ENCODE measurements around the gene ARHGAP26. TPM values are rescaled to one million over a fixed set of nuclear protein-coding genes. Genes with fewer than 3 reads are reported as not detected.

Gene ARHGAP26
- total and polyA plus RNA-seq, 4 experiments from 2014 or later = 2.0 to 22.7 (median 17.3) TPM

GRCh38 chr5:142829801-142830220 is 59.6 kb downstream of the ARHGAP26 start:
- no peak overlapping the region for H3K4me3 ChIP-seq (ENCODE audit: low read length in 2 of 2)
- no peaks in the 10 kb centered on the region for H3K27me3 Mint-ChIP-seq
- H3K9me3 ChIP-seq (ENCODE audit: control insufficient read depth in 1 of 2, low read length in 2 of 2) = no peaks in the 10 kb centered on the region
- H3K36me3 Mint-ChIP-seq = peaks cover 0 to 5% of the 10 kb centered on the region in 2 donors
- H3K4me1 ChIP-seq (ENCODE audit: insufficient read depth, low read length) = peaks cover 13% of the 10 kb centered on the region
- H3K36me3 ChIP-seq (ENCODE audit: insufficient read depth, low read length) = no peaks in the 10 kb centered on the region
- ChIA-PET CTCF (ENCODE audit: partially characterized antibody) (no interaction called here), POLR2A (ENCODE audit: partially characterized antibody) (no interaction called here)
- H3K9me3 Mint-ChIP-seq = peaks cover 0 to 2% (median 0%) of the 10 kb centered on the region in 8 donors
- intact Hi-C loops (cut with micrococcal nuclease) = no loop called here
- peaks cover 17 to 52% (median 26%) of the 10 kb centered on the region in 4 donors for H3K4me1 Mint-ChIP-seq
- no peak for DNase-seq
- H3K27me3 ChIP-seq (ENCODE audit: insufficient read depth, low read length) = no peaks in the 10 kb centered on the region
- no peak overlapping the region for H3K4me3 Mint-ChIP-seq
- no peak overlapping the region for H3K27ac Mint-ChIP-seq
- H3K27ac ChIP-seq (ENCODE audit: low read depth, low read length) = no peak overlapping the region

DNA sequence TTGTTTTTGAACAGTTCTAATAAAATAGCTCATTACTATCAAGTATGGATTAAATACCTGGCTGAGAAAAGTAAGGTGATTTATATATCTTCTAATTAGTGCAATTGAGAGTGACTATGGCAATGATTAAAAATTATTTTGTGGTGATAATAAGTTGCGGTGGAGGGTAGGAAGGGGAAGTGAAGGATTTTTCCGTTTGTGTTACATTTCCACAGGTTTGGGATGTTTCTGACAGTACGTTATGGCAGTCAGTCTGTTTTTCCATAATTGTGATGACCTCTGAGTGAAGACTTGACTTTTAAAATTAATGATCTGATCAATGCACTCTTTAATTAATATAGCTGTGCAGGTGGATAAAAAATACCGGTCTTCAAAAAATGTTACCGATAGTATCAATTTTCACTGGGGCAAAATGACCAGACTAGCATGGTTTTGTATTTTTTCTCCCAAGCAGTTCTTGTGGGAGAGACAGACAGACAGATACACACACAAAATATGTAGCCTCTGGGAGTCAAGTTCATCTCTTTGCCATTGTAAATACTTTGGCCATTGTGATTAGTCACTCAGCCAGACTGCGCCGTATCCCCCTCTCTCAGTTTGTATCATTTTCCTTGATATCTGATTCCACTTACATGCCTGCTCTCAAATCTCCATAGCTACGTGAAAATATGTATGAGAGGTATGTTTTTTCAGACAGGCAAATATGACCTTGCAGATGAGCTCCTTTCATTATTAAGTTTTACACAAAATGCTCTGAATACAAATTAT is 60.2 kb downstream of the ARHGAP26 start:
- intact Hi-C loops (cut with micrococcal nuclease) = no loop called here
- POLR2A ChIA-PET (ENCODE audit: partially characterized antibody) = no interaction called here

GRCh38 chr5:142831009-142831383 is 60.8 kb downstream of the ARHGAP26 start:
- H3K27ac Mint-ChIP-seq = no peak overlapping the region
- H3K27me3 Mint-ChIP-seq = no peaks in the 10 kb centered on the region
- no peak overlapping the region for H3K4me3 Mint-ChIP-seq
- no peaks in the 10 kb centered on the region for H3K9me3 ChIP-seq (ENCODE audit: control insufficient read depth in 1 of 2, low read length in 2 of 2)
- intact Hi-C loops (cut with micrococcal nuclease) = no loop called here
- H3K36me3 Mint-ChIP-seq = peaks cover 0 to 5% of the 10 kb centered on the region in 2 donors
- DNase-seq = no peak
- peaks cover 12 to 44% (median 22%) of the 10 kb centered on the region in 4 donors for H3K4me1 Mint-ChIP-seq
- peaks cover 0 to 2% (median 0%) of the 10 kb centered on the region in 8 donors for H3K9me3 Mint-ChIP-seq
- no peaks in the 10 kb centered on the region for H3K36me3 ChIP-seq (ENCODE audit: insufficient read depth, low read length)
- ChIA-PET POLR2A (ENCODE audit: partially characterized antibody) (no interaction called here), CTCF (ENCODE audit: partially characterized antibody) (no interaction called here)
- H3K4me1 ChIP-seq (ENCODE audit: insufficient read depth, low read length) = peaks cover 13% of the 10 kb centered on the region
- H3K27ac ChIP-seq (ENCODE audit: low read depth, low read length) = no peak overlapping the region
- no peak overlapping the region for H3K4me3 ChIP-seq (ENCODE audit: low read length in 2 of 2)
- no peaks in the 10 kb centered on the region for H3K27me3 ChIP-seq (ENCODE audit: insufficient read depth, low read length)

More for the DNA sequence above, 60.2 kb downstream of the ARHGAP26 start:
- CTCF ChIA-PET (ENCODE audit: partially characterized antibody) = no interaction called here
- Histone ChIP-seq H3K36me3 (ENCODE audit: insufficient read depth, low read length) (no peaks in the 10 kb centered on the region), H3K4me1 (ENCODE audit: insufficient read depth, low read length) (peaks cover 13% of the 10 kb centered on the region), H3K27me3 (ENCODE audit: insufficient read depth, low read length) (no peaks in the 10 kb centered on the region), H3K9me3 (ENCODE audit: control insufficient read depth in 1 of 2, low read length in 2 of 2) (no peaks in the 10 kb centered on the region), H3K27ac (ENCODE audit: low read depth, low read length) (no peak overlapping the region), H3K4me3 (ENCODE audit: low read length in 2 of 2) (no peak overlapping the region)
- peaks cover 0 to 5% of the 10 kb centered on the region in 2 donors for H3K36me3 Mint-ChIP-seq
- H3K27me3 Mint-ChIP-seq = no peaks in the 10 kb centered on the region
- no peak overlapping the region for H3K4me3 Mint-ChIP-seq
- no peak for DNase-seq
- H3K27ac Mint-ChIP-seq = no peak overlapping the region
- peaks cover 0 to 2% (median 0%) of the 10 kb centered on the region in 8 donors for H3K9me3 Mint-ChIP-seq
- H3K4me1 Mint-ChIP-seq = peaks cover 15 to 47% (median 24%) of the 10 kb centered on the region in 4 donors

DNA sequence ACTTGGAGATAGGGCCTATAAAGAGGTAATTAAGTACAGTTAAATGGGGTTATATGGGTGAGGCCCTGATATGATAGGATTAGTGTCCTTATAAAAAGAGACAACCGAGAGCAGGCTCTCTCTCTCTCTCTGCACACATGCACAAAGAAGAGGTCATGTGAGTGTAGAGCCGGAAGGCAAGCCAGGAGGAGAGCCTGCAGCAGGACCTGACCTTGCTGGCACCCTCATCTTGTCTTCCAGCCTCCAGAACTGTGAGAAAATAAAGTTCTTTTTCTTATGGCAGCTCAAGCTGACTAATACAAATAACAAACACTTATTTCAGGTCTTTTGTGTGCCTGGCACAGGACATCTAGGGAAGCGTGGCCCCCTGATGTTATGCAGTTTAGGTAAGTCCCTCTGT is 62.1 kb downstream of the ARHGAP26 start:
- Histone ChIP-seq H3K9me3 (ENCODE audit: control insufficient read depth in 1 of 2, low read length in 2 of 2) (no peaks in the 10 kb centered on the region), H3K36me3 (ENCODE audit: insufficient read depth, low read length) (no peaks in the 10 kb centered on the region), H3K4me3 (ENCODE audit: low read length in 2 of 2) (no peak overlapping the region), H3K27ac (ENCODE audit: low read depth, low read length) (no peak overlapping the region), H3K4me1 (ENCODE audit: insufficient read depth, low read length) (peaks cover under 1% of the 10 kb centered on the region), H3K27me3 (ENCODE audit: insufficient read depth, low read length) (no peaks in the 10 kb centered on the region)
- intact Hi-C loops (cut with micrococcal nuclease) = no loop called here
- H3K27ac Mint-ChIP-seq = no peak overlapping the region
- no peaks in the 10 kb centered on the region for H3K27me3 Mint-ChIP-seq
- DNase-seq = no peak
- ChIA-PET POLR2A (ENCODE audit: partially characterized antibody) (interaction anchor here (0.5 kb wide), 1 partner anchor 262 kb away, joined by 3 read pairs; no protein-coding TSS in a partner anchor), CTCF (ENCODE audit: partially characterized antibody) (no interaction called here)
- H3K36me3 Mint-ChIP-seq = peaks cover 0 to 5% of the 10 kb centered on the region in 2 donors
- H3K4me3 Mint-ChIP-seq = no peak overlapping the region
- peaks cover 5 to 36% (median 14%) of the 10 kb centered on the region in 4 donors for H3K4me1 Mint-ChIP-seq
- H3K9me3 Mint-ChIP-seq = peaks cover 0 to 2% (median 0%) of the 10 kb centered on the region in 8 donors

DNA sequence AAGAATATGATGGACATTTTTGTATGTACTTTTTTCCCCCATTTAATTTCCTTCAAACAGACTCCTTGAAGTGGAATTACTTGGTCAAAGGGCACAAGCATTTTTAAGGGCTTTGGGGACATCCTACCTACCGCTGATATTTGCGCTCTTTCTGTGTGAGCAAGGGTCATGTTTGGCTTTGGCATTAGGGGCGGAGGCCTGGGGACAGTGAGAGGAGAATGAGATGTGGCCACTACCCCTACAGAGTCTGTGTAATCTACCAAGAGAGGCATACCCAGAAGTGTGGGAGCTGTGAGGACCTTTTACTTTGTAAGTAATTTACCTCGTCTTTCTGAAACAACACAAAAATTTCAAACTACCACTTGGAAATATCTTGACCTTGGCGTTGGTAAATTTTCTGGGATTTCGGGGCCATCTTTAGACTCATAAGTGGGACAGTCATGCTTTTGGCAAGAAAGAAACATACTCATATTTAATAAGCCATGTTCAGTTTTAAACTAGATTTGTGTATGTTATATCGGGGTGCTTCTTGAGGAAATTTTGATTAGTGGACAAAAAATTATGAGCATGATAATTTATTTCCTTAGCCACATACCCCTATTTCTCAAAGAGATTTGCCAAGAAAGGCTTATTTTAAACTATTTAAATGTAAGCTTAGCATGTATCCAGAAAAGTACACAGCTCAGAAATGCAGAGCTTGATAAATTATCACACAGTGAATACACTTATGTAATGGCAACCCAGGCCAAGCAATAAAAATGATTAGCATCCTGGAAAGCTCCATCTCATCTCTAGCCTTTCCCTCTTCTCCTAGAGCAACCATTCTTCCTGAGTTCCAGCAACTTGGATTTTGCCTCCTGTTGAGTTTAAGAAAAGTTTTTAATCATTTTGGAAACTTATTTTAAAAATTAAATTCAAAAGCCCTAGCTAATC is 63.6 kb downstream of the ARHGAP26 start:
- ChIA-PET CTCF (ENCODE audit: partially characterized antibody) (interaction anchor here (1.1 to 1.9 kb wide), 5 partner anchors 11 to 86 kb away, joined by 3 to 10 read pairs (median 4); no protein-coding TSS in a partner anchor), POLR2A (ENCODE audit: partially characterized antibody) (interaction anchor here (0.8 kb wide), 1 partner anchor 63 kb away, joined by 3 read pairs; the partner anchor contains the start of gene ARHGAP26)
- Mint-ChIP-seq H3K36me3 (peaks cover 0 to 5% of the 10 kb centered on the region in 2 donors), H3K4me3 (no peak overlapping the region), H3K27ac (no peak overlapping the region), H3K27me3 (no peaks in the 10 kb centered on the region), H3K9me3 (peaks cover 0 to 2% (median 0%) of the 10 kb centered on the region in 8 donors), H3K4me1 (peaks cover 4 to 23% (median 11%) of the 10 kb centered on the region in 4 donors)
- Histone ChIP-seq H3K27me3 (ENCODE audit: insufficient read depth, low read length) (no peaks in the 10 kb centered on the region), H3K36me3 (ENCODE audit: insufficient read depth, low read length) (no peaks in the 10 kb centered on the region), H3K4me3 (ENCODE audit: low read length in 2 of 2) (no peak overlapping the region), H3K4me1 (ENCODE audit: insufficient read depth, low read length) (no peaks in the 10 kb centered on the region), H3K9me3 (ENCODE audit: control insufficient read depth in 1 of 2, low read length in 2 of 2) (no peaks in the 10 kb centered on the region), H3K27ac (ENCODE audit: low read depth, low read length) (no peak overlapping the region)
- intact Hi-C loops (cut with micrococcal nuclease) = no loop called here
- DNase-seq = no peak

DNA sequence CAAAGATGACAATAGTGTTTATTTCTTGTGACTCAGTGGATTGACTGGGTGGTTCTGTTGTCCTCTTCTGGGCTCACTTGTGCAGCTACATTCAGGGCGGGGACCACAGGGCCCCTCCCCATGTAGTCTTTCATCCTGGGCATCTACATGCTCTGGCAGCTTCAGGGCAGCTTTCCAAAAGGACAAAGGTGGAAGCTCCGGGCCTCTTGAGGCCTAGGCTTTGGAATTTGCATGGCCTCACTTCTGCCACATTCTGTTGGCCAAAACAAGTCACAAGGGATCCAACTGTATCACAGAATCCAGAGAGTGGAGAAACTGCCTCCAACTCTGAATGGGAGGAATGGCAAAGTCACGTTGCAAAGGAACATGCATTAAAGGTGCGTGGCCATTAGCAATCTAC is 64.3 kb downstream of the ARHGAP26 start:
- intact Hi-C loops (cut with micrococcal nuclease) = no loop called here
- Histone ChIP-seq H3K36me3 (ENCODE audit: insufficient read depth, low read length) (no peaks in the 10 kb centered on the region), H3K9me3 (ENCODE audit: control insufficient read depth in 1 of 2, low read length in 2 of 2) (no peaks in the 10 kb centered on the region), H3K27me3 (ENCODE audit: insufficient read depth, low read length) (no peaks in the 10 kb centered on the region), H3K4me3 (ENCODE audit: low read length in 2 of 2) (no peak overlapping the region), H3K4me1 (ENCODE audit: insufficient read depth, low read length) (no peaks in the 10 kb centered on the region), H3K27ac (ENCODE audit: low read depth, low read length) (no peak overlapping the region)
- Mint-ChIP-seq H3K4me3 (no peak overlapping the region), H3K36me3 (peaks cover 0 to 5% of the 10 kb centered on the region in 2 donors), H3K27ac (no peak overlapping the region), H3K27me3 (no peaks in the 10 kb centered on the region), H3K4me1 (peaks cover 4 to 20% (median 11%) of the 10 kb centered on the region in 4 donors), H3K9me3 (peaks cover 0 to 2% (median 0%) of the 10 kb centered on the region in 8 donors)
- CTCF ChIA-PET (ENCODE audit: partially characterized antibody) = interaction anchor here (1.1 to 1.9 kb wide), 5 partner anchors 11 to 86 kb away, joined by 3 to 10 read pairs (median 4); no protein-coding TSS in a partner anchor
- no peak for DNase-seq
- POLR2A ChIA-PET (ENCODE audit: partially characterized antibody) = interaction anchor here (0.8 kb wide), 1 partner anchor 64 kb away, joined by 3 read pairs; the partner anchor contains the start of gene ARHGAP26

DNA sequence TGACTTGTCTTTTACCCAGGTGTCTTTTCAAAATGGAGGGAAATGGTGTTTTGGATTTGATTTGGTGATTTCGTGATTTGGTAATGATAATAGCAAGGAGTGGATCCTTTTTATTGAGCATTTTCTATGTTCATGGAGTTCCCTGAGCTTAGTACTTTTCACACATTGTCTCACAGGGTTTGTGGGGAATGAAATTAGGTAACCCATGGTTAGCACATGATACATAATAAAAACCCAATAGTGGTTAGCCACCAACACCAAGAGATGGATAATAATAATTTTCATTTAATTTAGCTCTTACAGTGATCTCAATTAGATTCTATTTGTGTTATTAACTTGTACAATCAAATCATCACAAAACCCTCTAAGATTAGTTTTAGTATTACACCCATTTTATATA is 65.4 kb downstream of the ARHGAP26 start:
- Histone ChIP-seq H3K9me3 (ENCODE audit: control insufficient read depth in 1 of 2, low read length in 2 of 2) (no peaks in the 10 kb centered on the region), H3K4me1 (ENCODE audit: insufficient read depth, low read length) (no peaks in the 10 kb centered on the region), H3K27ac (ENCODE audit: low read depth, low read length) (no peak overlapping the region), H3K27me3 (ENCODE audit: insufficient read depth, low read length) (no peaks in the 10 kb centered on the region), H3K36me3 (ENCODE audit: insufficient read depth, low read length) (no peaks in the 10 kb centered on the region), H3K4me3 (ENCODE audit: low read length in 2 of 2) (no peak overlapping the region)
- H3K27ac Mint-ChIP-seq = no peak overlapping the region
- CTCF ChIA-PET (ENCODE audit: partially characterized antibody) = interaction anchor here (1.4 to 1.9 kb wide), 2 partner anchors 10 to 87 kb away, joined by 5 to 10 read pairs; no protein-coding TSS in a partner anchor
- peaks cover 0 to 5% of the 10 kb centered on the region in 2 donors for H3K36me3 Mint-ChIP-seq
- intact Hi-C loops (cut with micrococcal nuclease) = no loop called here
- no peak for DNase-seq
- no peak overlapping the region for H3K4me3 Mint-ChIP-seq
- POLR2A ChIA-PET (ENCODE audit: partially characterized antibody) = no interaction called here
- H3K27me3 Mint-ChIP-seq = no peaks in the 10 kb centered on the region
- H3K9me3 Mint-ChIP-seq = peaks cover 0 to 2% (median 0%) of the 10 kb centered on the region in 8 donors
- H3K4me1 Mint-ChIP-seq = peaks cover 4 to 20% (median 11%) of the 10 kb centered on the region in 4 donors
